Panc1 (cell line): ENCODE measurements around the gene PPP1R3E. TPM values are rescaled to one million over a fixed set of nuclear protein-coding genes. Genes with fewer than 3 reads are reported as not detected.
"Not testable (repeated sequence)": the region's sequence is repeated elsewhere in the genome, so short reads cannot be mapped to it uniquely, and the experiment has no call there.

Experiments used
- ATAC-seq: fragments of 200-7000 bp; cut with Tn5 transposase; 2 replicates; pipeline ENCODE4 v1.9.1; 2020; ENCODE audit warnings: mild to moderate bottlenecking, moderate library complexity
- BruUV-seq: library from RNA; stranded (reverse); fragments of 400-500 nt; replicated peaks from 2 replicates; lab custom pipeline; 2021; lab: Mats Ljungman, UMichigan
- CTCF ChIA-PET: fragments of 300-600 bp; sonication (Branson Sonifier 250); formaldehyde crosslinking; loops from one replicate; lab custom pipeline; 2022; ENCODE audit warnings: antibody characterized with exemption; lab: Charles Lee
- POLR2A ChIA-PET: fragments of 300-600 bp; sonication (Branson Sonifier 250); formaldehyde crosslinking; loops from one replicate; lab custom pipeline; 2022; ENCODE audit warnings: antibody characterized with exemption; lab: Charles Lee
- DNase-seq: peaks from one replicate; pipeline ENCODE4 v3.0.0-alpha.2; 2010; ENCODE audit warnings: low read depth, low spot score
- H3K27ac ChIP-seq: 2 replicates; pipeline ENCODE4 v1.5.1; 2011; ENCODE audit warnings: mild to moderate bottlenecking, low read length, inconsistent platforms
- H3K27me3 ChIP-seq: fragments of 200-500 bp; sonication (Bioruptor generic); 2 replicates; pipeline ENCODE4 v1.6.0; 2014; ENCODE audit warnings: low read length, inconsistent platforms; ENCODE audit not compliant: control insufficient read depth, insufficient read depth
- H3K36me3 ChIP-seq: fragments of 200-500 bp; sonication (Bioruptor generic); 2 replicates; pipeline ENCODE4 v1.5.1; 2014; ENCODE audit warnings: inconsistent platforms, mild to moderate bottlenecking, low read length, moderate library complexity; ENCODE audit not compliant: control insufficient read depth, insufficient read depth
- H3K4me1 ChIP-seq: 2 replicates; pipeline ENCODE4 v1.5.1; 2011; ENCODE audit warnings: inconsistent platforms, mild to moderate bottlenecking, low read length, moderate library complexity; ENCODE audit not compliant: control insufficient read depth, insufficient read depth
- H3K4me3 ChIP-seq, 2 experiments: 2 replicates each; pipeline ENCODE4 v1.5.1; 2011 to 2012; ENCODE audit warnings: low read depth in 2 of 2, low read length in 2 of 2, mild to moderate bottlenecking in 2 of 2, inconsistent platforms in 1 of 2, moderate library complexity in 1 of 2
- H3K9me3 ChIP-seq: fragments of 200-500 bp; sonication (Bioruptor generic); 2 replicates; pipeline ENCODE4 v1.5.1; 2014; ENCODE audit warnings: low read depth, mild to moderate bottlenecking, inconsistent platforms, low read length, moderate library complexity; ENCODE audit not compliant: control insufficient read depth, insufficient read depth
- POLR2AphosphoS5 ChIP-seq: IDR thresholded peaks from 2 replicates; pipeline ENCODE4 v1.6.1; 2012; ENCODE audit warnings: mild to moderate bottlenecking, low read depth, low read length, moderate library complexity
- SIN3A ChIP-seq: IDR thresholded peaks from 2 replicates; pipeline ENCODE4 v1.6.1; 2012; ENCODE audit warnings: low read depth, mild to moderate bottlenecking, low read length, moderate library complexity, borderline replicate concordance; ENCODE audit not compliant: insufficient read depth
- TCF7L2 ChIP-seq: IDR thresholded peaks from 2 replicates; pipeline ENCODE4 v1.6.1; 2011; ENCODE audit warnings: mild to moderate bottlenecking, low read depth, low read length, inconsistent platforms
- in situ Hi-C: cut with HindIII; loops from 2 replicates; pipeline ENCODE4 v1.10.0; 2016; ENCODE audit warnings: low sequenced_read_pairs, low pct_unique_long_range_greater_than_20kb
- intact Hi-C: fragments of 100-400 bp; cut with micrococcal nuclease; formaldehyde crosslinking; loops from one replicate; pipeline ENCODE4 v1.10.0; 2022; ENCODE audit not compliant: unreplicated experiment
- total RNA-seq: library from RNA; stranded (reverse); gene quantifications from one replicate; pipeline ENCODE4 v1.2.1, GENCODE V29; 2021; ENCODE audit not compliant: unreplicated experiment
- TF ChIP-seq, protein P1 (sequence below), 2 experiments: IDR thresholded peaks; 2 replicates each; pipeline ENCODE4 v1.6.1; 2011 to 2012; ENCODE audit warnings: low read depth in 2 of 2, control low read depth in 1 of 2, low read length in 1 of 2, mild to moderate bottlenecking in 1 of 2, moderate library complexity in 1 of 2; ENCODE audit not compliant: insufficient read depth in 1 of 2
- TF ChIP-seq, protein P2 (sequence below): fragments of 450-650 bp; IDR thresholded peaks from 2 replicates; pipeline ENCODE4 v1.5.1; 2017; ENCODE audit warnings: mild to moderate bottlenecking

PPP1R3E gene
- total RNA-seq, 1 experiment from 2014 or later, result 8.8 TPM

DNA sequence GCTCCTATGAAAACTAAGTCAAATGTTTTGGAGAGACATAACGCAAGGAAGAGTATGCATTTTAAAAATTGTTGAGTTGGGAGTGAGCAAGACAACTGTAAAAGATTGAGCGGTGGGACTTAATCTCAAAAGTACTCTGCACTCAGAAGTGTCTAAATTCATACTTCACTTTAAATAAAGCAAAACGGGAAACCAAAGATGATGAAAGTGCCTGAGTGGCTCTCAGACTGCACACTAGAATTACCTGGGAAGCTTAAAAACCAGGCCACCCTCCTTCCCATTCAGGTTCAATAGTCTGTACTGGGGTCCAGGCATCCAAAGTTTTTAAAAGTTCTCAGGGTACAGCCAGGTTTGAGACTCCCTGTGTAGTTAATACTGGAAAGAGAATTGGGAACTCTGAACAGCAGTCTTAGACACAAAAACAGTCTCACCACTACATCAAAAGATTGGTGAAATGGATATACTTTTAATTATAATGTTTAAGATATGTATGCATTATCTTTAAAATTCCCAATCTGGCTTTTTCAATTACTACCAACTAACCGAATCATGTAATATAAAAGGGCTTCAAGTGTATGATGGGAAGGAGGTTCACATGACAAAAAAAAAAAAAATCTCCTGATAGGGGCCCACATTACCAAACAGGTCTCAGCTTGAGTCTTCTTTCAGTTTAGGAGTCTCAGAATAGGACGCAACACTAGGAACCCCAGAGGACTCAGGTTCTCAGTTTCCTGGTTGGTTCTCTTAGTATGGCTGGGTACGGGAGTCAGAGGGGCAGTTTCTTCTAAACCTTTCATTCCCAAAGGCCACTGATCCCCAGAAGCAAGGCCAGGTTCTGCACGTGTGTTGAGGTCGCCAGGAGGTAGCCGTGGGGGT lies 17.8 kb downstream of the PPP1R3E start:
- no peak for ATAC-seq
- CTCF ChIA-PET, result interaction anchor here (0.6 kb wide), 2 partner anchors 138 to 191 kb away, joined by 5 to 7 read pairs; no protein-coding TSS in a partner anchor
- BruUV-seq, result TSS peak; percentile 76
- no peak for TF ChIP-seq POLR2AphosphoS5
- TF ChIP-seq SIN3A, result no peak
- TF ChIP-seq, protein P1, sequence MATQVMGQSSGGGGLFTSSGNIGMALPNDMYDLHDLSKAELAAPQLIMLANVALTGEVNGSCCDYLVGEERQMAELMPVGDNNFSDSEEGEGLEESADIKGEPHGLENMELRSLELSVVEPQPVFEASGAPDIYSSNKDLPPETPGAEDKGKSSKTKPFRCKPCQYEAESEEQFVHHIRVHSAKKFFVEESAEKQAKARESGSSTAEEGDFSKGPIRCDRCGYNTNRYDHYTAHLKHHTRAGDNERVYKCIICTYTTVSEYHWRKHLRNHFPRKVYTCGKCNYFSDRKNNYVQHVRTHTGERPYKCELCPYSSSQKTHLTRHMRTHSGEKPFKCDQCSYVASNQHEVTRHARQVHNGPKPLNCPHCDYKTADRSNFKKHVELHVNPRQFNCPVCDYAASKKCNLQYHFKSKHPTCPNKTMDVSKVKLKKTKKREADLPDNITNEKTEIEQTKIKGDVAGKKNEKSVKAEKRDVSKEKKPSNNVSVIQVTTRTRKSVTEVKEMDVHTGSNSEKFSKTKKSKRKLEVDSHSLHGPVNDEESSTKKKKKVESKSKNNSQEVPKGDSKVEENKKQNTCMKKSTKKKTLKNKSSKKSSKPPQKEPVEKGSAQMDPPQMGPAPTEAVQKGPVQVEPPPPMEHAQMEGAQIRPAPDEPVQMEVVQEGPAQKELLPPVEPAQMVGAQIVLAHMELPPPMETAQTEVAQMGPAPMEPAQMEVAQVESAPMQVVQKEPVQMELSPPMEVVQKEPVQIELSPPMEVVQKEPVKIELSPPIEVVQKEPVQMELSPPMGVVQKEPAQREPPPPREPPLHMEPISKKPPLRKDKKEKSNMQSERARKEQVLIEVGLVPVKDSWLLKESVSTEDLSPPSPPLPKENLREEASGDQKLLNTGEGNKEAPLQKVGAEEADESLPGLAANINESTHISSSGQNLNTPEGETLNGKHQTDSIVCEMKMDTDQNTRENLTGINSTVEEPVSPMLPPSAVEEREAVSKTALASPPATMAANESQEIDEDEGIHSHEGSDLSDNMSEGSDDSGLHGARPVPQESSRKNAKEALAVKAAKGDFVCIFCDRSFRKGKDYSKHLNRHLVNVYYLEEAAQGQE (IDR thresholded peaks at IDR 0.05; ENCODE audit: insufficient read depth in 1 of 2, low read depth in 2 of 2, low read length in 1 of 2), result no peak
- TF ChIP-seq, protein P2, sequence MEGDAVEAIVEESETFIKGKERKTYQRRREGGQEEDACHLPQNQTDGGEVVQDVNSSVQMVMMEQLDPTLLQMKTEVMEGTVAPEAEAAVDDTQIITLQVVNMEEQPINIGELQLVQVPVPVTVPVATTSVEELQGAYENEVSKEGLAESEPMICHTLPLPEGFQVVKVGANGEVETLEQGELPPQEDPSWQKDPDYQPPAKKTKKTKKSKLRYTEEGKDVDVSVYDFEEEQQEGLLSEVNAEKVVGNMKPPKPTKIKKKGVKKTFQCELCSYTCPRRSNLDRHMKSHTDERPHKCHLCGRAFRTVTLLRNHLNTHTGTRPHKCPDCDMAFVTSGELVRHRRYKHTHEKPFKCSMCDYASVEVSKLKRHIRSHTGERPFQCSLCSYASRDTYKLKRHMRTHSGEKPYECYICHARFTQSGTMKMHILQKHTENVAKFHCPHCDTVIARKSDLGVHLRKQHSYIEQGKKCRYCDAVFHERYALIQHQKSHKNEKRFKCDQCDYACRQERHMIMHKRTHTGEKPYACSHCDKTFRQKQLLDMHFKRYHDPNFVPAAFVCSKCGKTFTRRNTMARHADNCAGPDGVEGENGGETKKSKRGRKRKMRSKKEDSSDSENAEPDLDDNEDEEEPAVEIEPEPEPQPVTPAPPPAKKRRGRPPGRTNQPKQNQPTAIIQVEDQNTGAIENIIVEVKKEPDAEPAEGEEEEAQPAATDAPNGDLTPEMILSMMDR, result no peak
- TF ChIP-seq TCF7L2, result no peak
- DNase-seq, result no peak
- in situ Hi-C loops, result no loop called here
- Histone ChIP-seq H3K36me3 (peaks cover 3% of the 10 kb centered on the region; the same call in 1 of the 2 replicates), H3K27me3 (no peaks in the 10 kb centered on the region), H3K4me1 (peaks cover 7% of the 10 kb centered on the region), H3K4me3 (peak overlapping the region; percentile 90 to 92), H3K9me3 (no peaks in the 10 kb centered on the region), H3K27ac (peak overlapping the region; percentile 86)
- intact Hi-C loops, result no loop called here
- POLR2A ChIA-PET, result no interaction called here

DNA sequence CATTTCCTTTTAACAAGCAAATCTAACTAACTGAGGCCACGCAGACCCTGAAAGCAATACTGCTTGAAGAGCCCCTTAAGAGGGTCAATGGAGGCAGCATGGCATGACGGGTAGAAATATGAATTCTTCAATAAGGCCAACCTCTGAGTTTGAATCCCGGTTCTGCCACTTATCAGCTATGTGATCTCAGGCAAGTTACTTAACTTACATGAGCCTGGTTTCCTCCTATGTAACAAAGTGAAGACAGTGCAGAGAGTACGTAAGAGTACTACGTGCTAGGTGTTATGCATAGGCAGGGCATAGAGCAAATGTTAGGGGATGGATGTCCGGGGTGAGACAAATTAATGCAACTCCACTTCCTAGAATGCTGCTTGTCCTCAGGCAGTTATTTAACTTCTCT lies 21.4 kb downstream of the PPP1R3E start:
- intact Hi-C loops (no loop called here), in situ Hi-C loops (no loop called here)
- ATAC-seq, result no peak
- no peak overlapping the region for H3K4me3 ChIP-seq
- DNase-seq, result no peak
- H3K9me3 ChIP-seq, result no peaks in the 10 kb centered on the region
- peaks cover 3% of the 10 kb centered on the region; the same call in 1 of the 2 replicates for H3K4me1 ChIP-seq
- TF ChIP-seq, protein P2, result no peak
- peaks cover 3% of the 10 kb centered on the region; the same call in 1 of the 2 replicates for H3K36me3 ChIP-seq
- CTCF ChIA-PET, result interaction anchor here (0.6 kb wide), 1 partner anchor 13 kb away, joined by 4 read pairs; no protein-coding TSS in a partner anchor
- BruUV-seq, result no TSS peak
- POLR2A ChIA-PET, result no interaction called here
- H3K27ac ChIP-seq, result no peak overlapping the region
- no peaks in the 10 kb centered on the region for H3K27me3 ChIP-seq

DNA sequence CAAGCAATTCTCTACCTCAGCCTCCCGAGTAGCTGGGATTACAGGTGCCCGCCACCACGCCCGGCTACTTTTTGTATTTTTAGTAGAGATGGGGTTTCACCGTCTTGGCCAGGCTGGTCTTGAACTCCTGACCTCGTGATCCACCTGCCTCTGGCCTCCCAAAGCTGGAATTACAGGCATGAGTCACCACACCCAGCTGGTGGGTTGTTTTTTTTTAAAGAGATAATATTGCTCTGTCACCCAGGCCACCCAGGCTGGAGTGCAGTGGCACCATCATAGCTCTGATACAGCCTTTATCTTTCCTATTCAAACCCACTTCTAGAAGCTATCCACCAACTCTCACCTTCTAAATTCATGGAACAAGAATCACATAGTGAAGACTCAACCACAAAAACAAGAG lies 24.7 kb downstream of the PPP1R3E start:
- DNase-seq, H3K27me3 ChIP-seq, H3K4me3 ChIP-seq, intact Hi-C loops, H3K27ac ChIP-seq, BruUV-seq, H3K9me3 ChIP-seq, POLR2A ChIA-PET, H3K4me1 ChIP-seq, in situ Hi-C loops, ATAC-seq, H3K36me3 ChIP-seq: not testable (repeated sequence)
- CTCF ChIA-PET, result interaction anchor here (0.6 kb wide), 1 partner anchor 100 kb away, joined by 8 read pairs; no protein-coding TSS in a partner anchor
